Tibial nerve (tissue), 4 donors: ENCODE data around the gene HMGCL. TPM values are rescaled to one million over a fixed set of nuclear protein-coding genes. Genes with fewer than 3 reads are reported as not detected.
A peak's percentile ranks its signal among the peaks of the same experiment; 100 is the strongest.
"Not testable (repeated sequence)": the region's sequence is repeated elsewhere in the genome, so short reads cannot be mapped to it uniquely, and the experiment has no call there.

Experiments used
- DNase-seq, 2 donors: peaks; one replicate each; pipeline ENCODE4 v3.0.0-alpha.2; 2019; ENCODE audit warnings: low spot score in 2 of 2
- H3K27ac ChIP-seq, 4 donors: fragments of 200-600 bp; sonication (generic) in 3 of 4; one replicate each; pipeline ENCODE4 v1.5.1; 2017 to 2019; ENCODE audit warnings: mild to moderate bottlenecking in 1 of 4
- H3K27me3 ChIP-seq, 2 donors: fragments of 200-600 bp; sonication (generic) in 1 of 2; one replicate each; pipeline versions ENCODE4 v1.5.1 to v1.6.0; 2017 to 2019
- H3K36me3 ChIP-seq, 3 donors: fragments of 200-600 bp; sonication (generic); one replicate each; pipeline ENCODE4 v1.5.1; 2018 to 2019
- H3K4me1 ChIP-seq, 4 donors: fragments of 200-600 bp; sonication (generic) in 3 of 4; one replicate each; pipeline ENCODE4 v1.5.1; 2017 to 2019
- H3K4me3 ChIP-seq, 4 donors: fragments of 200-600 bp; sonication (generic) in 3 of 4; one replicate each; pipeline ENCODE4 v1.5.1; 2017 to 2019; ENCODE audit warnings: mild to moderate bottlenecking in 1 of 4, moderate library complexity in 1 of 4
- H3K9me3 ChIP-seq, 4 donors: fragments of 200-600 bp; sonication (generic) in 3 of 4; one replicate each; pipeline ENCODE4 v1.5.1; 2017 to 2019
- EP300 ChIP-seq, 2 donors: sonication (generic); formaldehyde crosslinking; IDR thresholded peaks; one replicate each; pipeline ENCODE4 v1.6.1; 2017; ENCODE audit warnings: antibody characterized with exemption in 2 of 2, mild to moderate bottlenecking in 1 of 2
- POLR2A ChIP-seq, 2 donors: fragments of 450-650 bp; IDR thresholded peaks; one replicate each; pipeline ENCODE4 v1.6.1; 2017; ENCODE audit warnings: antibody characterized with exemption in 2 of 2, mild to moderate bottlenecking in 2 of 2, moderate library complexity in 2 of 2
- WGBS, 2 donors: methylation state at CpG; one replicate each; pipeline ENCODE4 v1.1.5; 2018; 5-methylcytosine and 5-hydroxymethylcytosine counted together
- total RNA-seq, 4 donors: library from RNA; depleted of rRNA; stranded (reverse); fragments of >200 nt; gene quantifications; one replicate each; pipeline ENCODE4 v1.1.0, GENCODE V29; 2016
- TF ChIP-seq, protein P1 (sequence below), 5 experiments: fragments of 200-600 bp in 3 of 5; fragments of 450-650 bp in 2 of 5; sonication (generic) in 3 of 5; IDR thresholded peaks; one replicate each; pipeline ENCODE4 v1.5.1; 2016 to 2019; ENCODE audit warnings: antibody characterized with exemption in 5 of 5, mild to moderate bottlenecking in 3 of 5, moderate library complexity in 2 of 5

Gene HMGCL
- total RNA-seq, 4 donors from 2014 or later, result 38.7 to 53.3 (median 44.3) TPM

DNA sequence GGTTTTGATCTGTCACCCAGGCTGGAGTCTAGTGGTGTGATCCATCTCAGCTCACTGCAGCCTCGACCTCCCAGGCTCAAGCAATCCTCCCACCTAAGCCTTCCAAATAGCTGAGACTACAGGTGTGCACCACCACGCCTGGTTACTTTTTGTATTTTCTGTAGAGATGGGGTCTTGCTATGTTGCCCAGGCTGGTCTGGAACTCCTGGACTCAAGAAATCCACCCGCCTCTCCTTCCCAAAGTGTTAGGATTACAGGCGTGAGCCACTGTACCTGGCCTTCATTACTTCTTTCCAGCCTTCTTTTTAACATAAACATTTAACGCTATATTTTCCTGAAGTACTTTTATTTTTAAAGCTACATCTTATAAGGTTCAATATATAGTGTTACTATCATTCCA, 18.4 kb upstream of the HMGCL start:
- H3K36me3 ChIP-seq, result peaks cover 0 to 41% (median 14%) of the 10 kb centered on the region in 3 donors
- no peak overlapping the region for H3K4me3 ChIP-seq
- peaks cover 0 to 3% (median 0%) of the 10 kb centered on the region in 4 donors for H3K4me1 ChIP-seq
- 91 to 95% methylated on average over 5 of the region's 5 CpGs for WGBS, 2 donors
- no peaks in the 10 kb centered on the region for H3K27me3 ChIP-seq
- no peak overlapping the region for H3K27ac ChIP-seq
- no peak for DNase-seq
- TF ChIP-seq, protein P1, sequence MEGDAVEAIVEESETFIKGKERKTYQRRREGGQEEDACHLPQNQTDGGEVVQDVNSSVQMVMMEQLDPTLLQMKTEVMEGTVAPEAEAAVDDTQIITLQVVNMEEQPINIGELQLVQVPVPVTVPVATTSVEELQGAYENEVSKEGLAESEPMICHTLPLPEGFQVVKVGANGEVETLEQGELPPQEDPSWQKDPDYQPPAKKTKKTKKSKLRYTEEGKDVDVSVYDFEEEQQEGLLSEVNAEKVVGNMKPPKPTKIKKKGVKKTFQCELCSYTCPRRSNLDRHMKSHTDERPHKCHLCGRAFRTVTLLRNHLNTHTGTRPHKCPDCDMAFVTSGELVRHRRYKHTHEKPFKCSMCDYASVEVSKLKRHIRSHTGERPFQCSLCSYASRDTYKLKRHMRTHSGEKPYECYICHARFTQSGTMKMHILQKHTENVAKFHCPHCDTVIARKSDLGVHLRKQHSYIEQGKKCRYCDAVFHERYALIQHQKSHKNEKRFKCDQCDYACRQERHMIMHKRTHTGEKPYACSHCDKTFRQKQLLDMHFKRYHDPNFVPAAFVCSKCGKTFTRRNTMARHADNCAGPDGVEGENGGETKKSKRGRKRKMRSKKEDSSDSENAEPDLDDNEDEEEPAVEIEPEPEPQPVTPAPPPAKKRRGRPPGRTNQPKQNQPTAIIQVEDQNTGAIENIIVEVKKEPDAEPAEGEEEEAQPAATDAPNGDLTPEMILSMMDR (IDR thresholded peaks at IDR 0.05), result no peak
- TF ChIP-seq POLR2A (IDR thresholded peaks at IDR 0.05), result no peak
- TF ChIP-seq EP300 (IDR thresholded peaks at IDR 0.05), result no peak
- peaks cover 0 to 4% (median 0%) of the 10 kb centered on the region in 4 donors for H3K9me3 ChIP-seq

DNA sequence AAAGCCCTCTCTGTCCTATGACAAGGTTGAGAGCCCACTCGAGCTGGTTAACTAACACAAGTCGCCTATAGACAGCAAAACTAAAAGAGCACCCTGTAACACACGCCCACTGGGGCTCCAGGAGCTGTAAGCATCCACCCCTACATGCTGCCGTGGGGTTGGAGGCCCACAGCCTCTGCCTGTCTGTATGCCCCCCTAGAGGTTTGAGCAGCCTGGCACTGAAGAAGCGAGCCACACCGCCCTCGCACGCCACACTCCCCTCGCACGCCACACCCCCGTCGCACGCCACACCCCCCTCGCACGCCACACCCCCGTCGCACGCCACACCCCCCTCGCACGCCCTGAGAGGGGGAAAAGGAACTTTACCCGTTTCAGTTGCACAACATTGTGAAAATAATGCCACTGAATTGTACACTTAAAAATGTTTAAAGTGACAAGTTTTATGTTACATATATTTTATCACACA, 13.2 kb upstream of the HMGCL start:
- DNase-seq, result peak; percentile 35 to 48
- 0% methylated on average over 21 of the region's 21 CpGs for WGBS, 2 donors
- no peaks in the 10 kb centered on the region for H3K36me3 ChIP-seq

DNA sequence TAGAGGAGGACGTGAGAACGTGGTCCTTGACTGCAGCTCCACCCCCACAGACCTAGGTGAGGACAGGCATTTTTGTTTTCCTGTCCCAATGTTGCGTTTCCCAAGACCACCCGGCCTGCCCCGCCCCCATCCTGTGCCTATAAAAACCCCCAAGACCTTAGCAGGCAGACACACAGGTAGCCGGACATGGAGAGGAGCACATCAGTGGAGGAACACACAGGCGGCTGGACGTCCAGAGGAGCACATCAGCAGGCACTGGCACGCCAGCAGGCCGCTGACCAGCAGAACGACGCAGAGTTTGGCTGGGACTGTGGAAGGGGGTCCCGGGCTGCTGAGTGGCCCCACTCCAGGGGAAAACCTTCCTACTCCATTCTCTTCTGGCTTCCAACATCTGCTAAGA, 12.7 kb upstream of the HMGCL start:
- peak overlapping the region in 1 of 4 donors; percentile 44 for H3K4me3 ChIP-seq

More for the DNA sequence above, 13.2 kb upstream of the HMGCL start:
- TF ChIP-seq EP300 (IDR thresholded peaks at IDR 0.05) (no peak), POLR2A (IDR thresholded peaks at IDR 0.05) (no peak)
- TF ChIP-seq, protein P1 (IDR thresholded peaks at IDR 0.05), result no peak
- Histone ChIP-seq H3K27ac (no peak overlapping the region), H3K4me1 (peaks cover 0 to 15% (median 2%) of the 10 kb centered on the region in 4 donors), H3K4me3 (peak overlapping the region; percentile 4 to 44 (median 26)), H3K9me3 (no peaks in the 10 kb centered on the region), H3K27me3 (no peaks in the 10 kb centered on the region)

DNA sequence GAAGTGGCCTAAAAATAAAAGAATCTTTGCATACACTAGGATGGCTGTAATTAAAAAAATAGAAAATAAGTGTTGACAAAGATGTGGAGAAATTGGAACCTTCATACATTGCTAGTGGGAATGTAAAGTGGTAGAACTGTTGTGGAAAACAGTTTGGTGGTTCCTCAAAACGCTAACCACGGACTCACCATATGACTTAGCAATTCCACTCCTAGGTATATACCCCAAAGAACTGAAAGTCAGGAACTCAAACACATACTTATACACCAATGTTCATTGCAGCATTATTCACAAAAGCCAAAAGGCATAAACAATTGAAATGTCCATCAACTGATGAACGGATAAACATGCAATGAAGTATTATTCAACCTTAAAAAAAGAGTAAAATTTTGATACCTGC, 10.8 kb upstream of the HMGCL start:
- Histone ChIP-seq H3K9me3 (no peaks in the 10 kb centered on the region), H3K4me3 (no peak overlapping the region), H3K27ac (no peak overlapping the region), H3K4me1 (peaks cover 0 to 15% (median 2%) of the 10 kb centered on the region in 4 donors), H3K27me3 (no peaks in the 10 kb centered on the region), H3K36me3 (no peaks in the 10 kb centered on the region)
- no peak for TF ChIP-seq POLR2A (IDR thresholded peaks at IDR 0.05)
- TF ChIP-seq EP300 (IDR thresholded peaks at IDR 0.05), result no peak
- TF ChIP-seq, protein P1 (IDR thresholded peaks at IDR 0.05), result no peak
- DNase-seq, result no peak
- WGBS, 2 donors, result 74 to 78% methylated on average over 3 of the region's 3 CpGs

More for the DNA sequence above, 12.7 kb upstream of the HMGCL start:
- Histone ChIP-seq H3K36me3 (no peaks in the 10 kb centered on the region), H3K4me1 (peaks cover 0 to 15% (median 2%) of the 10 kb centered on the region in 4 donors), H3K9me3 (no peaks in the 10 kb centered on the region), H3K27ac (no peak overlapping the region), H3K27me3 (no peaks in the 10 kb centered on the region)
- no peak for DNase-seq
- WGBS, 2 donors, result 21 to 30% methylated on average over 13 of the region's 13 CpGs
- TF ChIP-seq, protein P1 (IDR thresholded peaks at IDR 0.05), result no peak
- TF ChIP-seq POLR2A (IDR thresholded peaks at IDR 0.05) (no peak), EP300 (IDR thresholded peaks at IDR 0.05) (no peak)

DNA sequence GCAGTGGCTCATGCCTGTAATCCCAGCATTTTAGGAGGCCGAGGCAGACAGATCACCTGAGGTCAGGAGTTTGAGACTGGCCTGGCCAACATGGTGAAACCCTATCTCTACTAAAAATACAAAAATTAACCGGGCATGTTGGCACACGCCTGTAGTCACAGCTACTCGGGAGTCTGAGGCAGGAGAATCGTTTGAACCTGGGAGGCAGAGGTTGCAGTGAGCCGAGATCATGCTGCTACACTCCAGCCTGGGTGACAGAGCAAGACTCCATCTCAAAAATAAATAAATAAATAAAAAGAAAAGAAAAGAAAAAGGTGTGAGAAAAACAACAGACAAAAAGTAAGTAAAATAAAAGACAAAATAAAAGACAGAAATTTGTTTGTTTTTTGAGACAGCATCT, 8.9 kb upstream of the HMGCL start:
- H3K9me3 ChIP-seq, result not testable (repeated sequence)

More for the DNA sequence above, 8.9 kb upstream of the HMGCL start:
- H3K27ac ChIP-seq, H3K36me3 ChIP-seq, H3K27me3 ChIP-seq, H3K4me3 ChIP-seq, DNase-seq: not testable (repeated sequence)
- peaks cover 0 to 15% (median 2%) of the 10 kb centered on the region in 4 donors for H3K4me1 ChIP-seq
- WGBS, 2 donors, result 78 to 86% methylated on average over 6 of the region's 6 CpGs
